HG03432 (cell line): Measurements from ENCODE around the gene COL20A1.

Source experiments
- ATAC-seq: cut with Tn5 transposase; IDR thresholded peaks from one replicate; pipeline ENCODE4 v1.9.1; 2021; ENCODE audit warnings: mild to moderate bottlenecking, moderate library complexity; ENCODE audit not compliant: unreplicated experiment

Gene COL20A1

DNA sequence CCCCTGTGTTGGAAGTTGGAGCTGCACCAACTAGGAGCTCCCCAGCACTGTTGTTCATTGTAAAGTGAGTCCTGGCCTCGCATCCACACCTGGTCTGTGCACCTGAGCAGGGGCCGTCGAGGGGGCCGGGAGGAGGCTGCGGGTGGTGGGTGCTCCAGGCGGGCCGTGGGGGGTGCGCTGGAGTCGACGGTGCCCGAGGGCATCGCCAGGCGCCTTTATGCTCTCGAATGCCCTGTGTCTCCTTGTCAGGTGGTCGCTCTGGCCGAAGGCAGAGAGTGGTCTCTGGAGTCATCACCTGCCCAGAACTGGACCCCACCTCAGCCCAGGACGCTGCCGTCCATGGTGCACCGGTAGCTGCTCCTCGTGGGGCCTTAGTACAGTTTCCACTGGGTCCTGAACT lies 16.0 kb upstream of the COL20A1 start:
- ATAC-seq = no peak

DNA sequence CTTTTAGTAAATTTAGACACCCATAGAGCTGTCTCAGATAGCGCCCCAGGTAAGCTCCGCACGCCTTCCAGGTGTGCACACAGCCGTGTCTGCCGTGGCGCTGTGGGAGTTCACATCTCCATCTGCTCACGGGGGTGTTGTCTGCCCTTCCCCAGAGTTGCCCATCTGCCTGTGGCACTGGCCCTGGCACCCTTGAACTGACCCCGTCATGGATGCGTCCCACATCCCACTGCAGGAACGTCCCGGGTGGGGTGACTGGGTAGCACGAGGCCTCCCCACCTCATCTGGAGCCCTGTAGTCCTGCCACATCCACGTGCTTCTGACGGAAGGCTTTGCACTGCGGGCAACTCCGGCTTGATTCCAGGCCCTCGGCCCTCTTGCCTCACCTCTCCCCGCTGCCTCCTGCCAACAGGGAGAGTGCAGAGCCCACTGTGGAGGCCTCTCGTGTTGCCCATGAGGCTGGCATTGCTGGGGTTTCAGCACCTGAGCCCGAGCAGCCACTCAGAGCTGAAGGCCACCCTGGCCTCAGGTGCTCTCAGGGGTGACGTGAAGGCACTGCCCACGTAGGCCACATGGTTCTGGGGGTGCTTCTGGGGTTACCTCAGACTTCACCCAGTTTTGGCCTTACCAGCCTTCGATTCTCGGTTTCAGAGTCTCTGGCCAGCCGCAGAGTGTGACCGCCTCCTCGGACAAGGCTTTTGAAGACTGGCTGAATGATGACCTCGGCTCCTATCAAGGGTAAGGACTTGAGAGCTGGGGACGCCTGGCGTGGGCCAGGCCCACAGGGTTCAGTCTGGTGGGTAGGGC lies 15.3 kb upstream of the COL20A1 start:
- no peak for ATAC-seq

DNA sequence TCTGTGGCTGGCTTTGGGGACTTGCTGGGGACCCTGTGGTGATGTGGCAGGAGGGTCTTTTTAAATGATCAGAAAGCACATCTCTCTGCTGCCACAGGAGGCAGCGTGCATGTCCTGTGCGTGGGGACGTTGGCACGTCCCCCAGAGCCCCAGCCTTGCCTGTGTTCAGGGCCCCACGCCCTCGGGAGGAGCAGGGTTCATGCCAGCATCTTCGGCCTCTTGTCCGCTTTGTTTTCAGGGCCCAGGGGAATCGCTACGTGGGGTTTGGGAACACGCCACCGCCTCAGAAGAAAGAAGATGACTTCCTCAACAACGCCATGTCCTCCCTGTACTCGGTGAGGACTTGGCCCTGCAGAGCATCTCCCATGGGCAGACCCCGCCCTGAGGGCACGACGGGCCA lies 14.3 kb upstream of the COL20A1 start:
- ATAC-seq = no peak

DNA sequence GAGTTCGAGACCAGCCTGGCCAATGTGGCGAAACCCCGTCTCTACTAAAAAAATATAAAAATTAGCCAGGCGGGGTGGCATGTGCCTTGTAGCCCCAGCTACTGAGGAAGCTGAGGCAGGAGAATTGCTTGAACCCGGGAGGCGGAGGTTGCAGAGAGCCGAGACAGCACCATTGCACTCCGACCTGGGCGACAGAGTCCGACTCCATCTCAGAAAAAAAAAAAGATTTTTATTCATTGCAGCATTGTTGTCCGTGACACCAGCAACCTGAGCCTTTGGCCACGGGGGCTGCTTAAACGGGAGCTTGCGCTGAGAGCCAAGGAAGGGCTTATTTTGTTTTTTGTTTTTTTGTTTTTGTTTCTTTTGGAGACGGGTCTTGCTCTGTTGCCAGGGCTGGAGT lies 13.1 kb upstream of the COL20A1 start:
- ATAC-seq = no peak

DNA sequence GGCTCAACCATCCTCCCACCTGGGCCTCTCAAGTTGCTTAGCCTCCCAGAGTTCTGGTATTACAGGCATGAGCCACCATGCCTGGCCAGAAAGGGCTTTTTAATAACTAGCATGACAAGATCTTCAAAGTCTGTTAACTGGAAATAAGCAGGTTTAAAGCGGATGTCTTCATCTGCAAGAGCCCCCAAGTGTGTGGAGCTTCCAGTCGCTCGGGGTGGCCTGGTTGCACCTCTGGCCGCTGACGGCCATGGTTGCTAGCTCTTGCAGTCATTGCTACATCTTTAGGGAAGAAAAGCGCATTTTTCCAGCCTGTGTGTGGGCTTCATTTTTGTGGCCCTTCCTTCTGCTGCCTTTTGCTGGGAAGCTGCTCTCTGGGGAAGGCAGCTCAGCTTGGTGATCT lies 12.6 kb upstream of the COL20A1 start:
- ATAC-seq = no peak

DNA sequence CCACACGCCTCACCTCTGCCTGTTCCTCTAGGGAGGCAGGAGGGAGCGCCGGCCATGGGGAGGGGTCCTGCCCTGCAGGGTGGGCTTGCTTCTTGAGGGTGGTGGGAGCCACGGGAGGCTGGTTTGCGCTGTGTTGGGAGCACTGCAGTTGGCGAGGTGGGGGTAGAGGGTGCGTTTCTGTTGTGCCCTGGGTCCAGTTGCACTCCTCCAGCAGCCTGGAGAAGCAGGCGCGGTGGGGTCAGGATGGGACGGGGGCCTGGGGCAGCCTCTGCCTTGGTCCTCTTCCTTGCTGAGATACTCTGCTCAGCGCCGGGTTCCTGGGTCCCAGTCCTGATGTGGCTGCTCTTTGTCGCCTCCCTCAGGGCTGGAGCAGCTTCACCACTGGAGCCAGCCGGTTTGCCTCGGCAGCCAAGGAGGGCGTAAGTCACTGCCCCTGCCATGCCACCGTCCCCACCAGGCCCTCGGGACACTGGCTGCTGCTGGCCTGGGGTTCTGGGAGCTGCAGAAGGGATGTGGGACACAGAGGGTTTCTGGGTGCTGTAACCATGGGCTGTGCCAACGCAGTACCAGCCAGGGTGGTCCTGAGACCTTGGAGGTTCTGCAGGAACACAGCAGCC lies 11.9 kb upstream of the COL20A1 start:
- no peak for ATAC-seq

DNA sequence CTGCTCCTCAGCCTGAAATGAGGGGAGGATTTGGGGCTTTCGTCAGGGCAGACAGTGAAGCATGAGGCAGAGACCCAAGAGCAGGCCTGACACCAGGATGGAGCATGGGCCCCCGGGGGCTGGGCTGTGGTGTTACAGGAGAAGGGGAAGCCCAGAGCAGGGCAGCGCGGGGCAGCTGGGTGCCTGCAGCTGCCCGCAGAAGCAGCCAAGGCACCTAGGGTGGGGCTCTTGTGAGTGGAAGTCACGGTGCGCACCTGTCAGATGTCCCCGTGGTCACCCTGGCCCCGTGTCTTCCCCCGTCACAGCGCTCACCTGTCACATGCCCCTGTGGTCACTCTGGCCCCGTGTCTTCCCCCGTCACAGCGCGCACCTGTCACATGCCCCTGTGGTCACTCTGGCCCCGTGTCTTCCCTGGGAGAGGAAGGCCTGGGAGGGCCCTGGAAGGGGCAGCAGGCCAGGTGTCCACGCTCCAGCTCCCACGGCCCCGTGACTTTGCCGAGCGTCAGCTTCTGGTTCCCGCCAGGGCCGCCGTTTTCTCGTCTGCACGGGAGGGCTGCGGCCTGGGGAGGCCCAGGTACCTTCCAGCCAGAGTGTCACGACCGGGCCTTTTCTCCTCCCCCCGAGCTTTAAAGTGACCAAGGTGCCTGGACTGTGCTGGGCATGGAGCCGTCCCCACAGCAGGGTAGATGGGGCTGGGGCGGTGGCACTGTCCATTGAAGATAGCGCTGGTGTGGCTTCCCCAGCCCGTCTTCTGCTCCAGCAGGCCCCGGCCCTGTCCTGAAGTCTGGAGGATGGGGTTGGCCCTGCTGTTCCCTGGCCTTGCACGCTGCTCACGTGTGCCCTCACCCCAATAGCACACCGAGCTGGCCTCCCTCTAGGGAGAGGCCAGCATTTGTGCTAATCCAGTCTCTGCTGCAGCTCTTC lies 11.0 kb upstream of the COL20A1 start:
- no peak for ATAC-seq

DNA sequence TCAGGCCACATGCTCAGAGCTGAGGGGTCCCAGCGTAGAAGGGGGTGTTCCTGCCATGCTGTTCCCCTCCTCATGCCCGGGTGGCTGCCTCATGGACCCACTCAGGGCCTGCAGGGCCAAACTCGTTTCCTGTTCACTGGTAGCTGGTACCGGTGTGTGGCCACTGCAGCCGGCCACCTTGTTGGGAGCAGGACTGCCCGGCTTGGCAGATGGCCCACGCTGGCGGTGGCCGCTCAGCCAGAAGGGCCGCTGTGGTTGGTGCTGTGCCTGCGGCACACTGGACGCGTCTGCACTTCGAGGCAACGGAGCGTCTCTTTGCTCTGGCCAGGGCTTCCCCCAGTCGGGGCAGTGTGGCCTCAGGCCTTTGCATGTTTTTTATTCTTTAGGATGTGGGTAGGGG lies 10.0 kb upstream of the COL20A1 start:
- ATAC-seq = no peak

DNA sequence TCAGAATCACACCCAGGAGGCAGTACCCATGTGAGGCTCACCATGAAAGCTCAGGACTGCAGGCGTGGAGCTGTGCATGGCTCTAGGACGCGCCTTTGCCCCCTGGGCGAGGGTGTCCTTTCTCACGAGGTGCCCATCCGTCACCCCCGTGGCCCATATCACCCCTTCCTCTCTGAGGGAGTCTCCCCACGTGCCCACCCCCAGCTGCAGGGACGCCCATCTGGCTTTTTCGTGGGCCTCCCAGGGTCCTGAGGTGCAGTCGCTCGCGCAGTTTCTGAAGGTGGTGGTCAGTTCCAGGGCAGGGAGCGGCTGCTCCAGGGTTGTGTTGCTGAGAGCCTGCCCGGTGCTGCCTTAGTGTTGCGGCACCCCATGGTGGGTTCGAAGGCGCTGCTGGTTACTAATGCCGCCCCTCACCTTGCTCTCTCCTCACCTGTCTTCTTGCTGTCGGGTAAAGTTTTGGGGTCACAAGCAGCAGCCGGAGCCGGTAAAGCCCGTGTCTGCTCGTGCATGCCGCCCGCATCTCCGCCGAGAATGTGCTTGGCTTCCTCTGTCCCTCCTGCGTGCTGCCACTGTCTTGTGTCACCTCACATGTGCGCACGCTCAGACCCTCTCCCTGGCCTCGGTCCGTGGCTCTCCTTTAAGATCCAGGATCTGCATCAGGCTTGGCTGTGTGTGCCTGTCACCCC lies 9.4 kb upstream of the COL20A1 start:
- ATAC-seq = no peak

DNA sequence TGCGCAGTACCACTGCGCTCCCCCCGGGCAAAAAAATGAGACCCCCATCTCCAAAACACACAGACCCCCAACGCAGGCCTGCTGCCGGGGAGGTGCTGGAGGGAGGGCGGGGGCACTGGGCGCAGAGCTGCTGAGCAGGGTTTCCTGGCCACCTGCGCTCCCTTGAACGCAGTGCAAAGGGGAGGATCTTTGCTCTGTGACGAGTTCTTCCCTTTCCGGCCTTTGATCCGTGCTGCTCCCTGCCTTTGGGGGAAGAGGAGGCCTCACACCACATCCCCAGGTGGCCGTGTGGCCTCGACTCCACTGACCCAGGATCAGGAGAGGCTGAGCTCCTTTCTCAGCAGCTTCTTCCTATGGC lies 8.9 kb upstream of the COL20A1 start:
- no peak for ATAC-seq

DNA sequence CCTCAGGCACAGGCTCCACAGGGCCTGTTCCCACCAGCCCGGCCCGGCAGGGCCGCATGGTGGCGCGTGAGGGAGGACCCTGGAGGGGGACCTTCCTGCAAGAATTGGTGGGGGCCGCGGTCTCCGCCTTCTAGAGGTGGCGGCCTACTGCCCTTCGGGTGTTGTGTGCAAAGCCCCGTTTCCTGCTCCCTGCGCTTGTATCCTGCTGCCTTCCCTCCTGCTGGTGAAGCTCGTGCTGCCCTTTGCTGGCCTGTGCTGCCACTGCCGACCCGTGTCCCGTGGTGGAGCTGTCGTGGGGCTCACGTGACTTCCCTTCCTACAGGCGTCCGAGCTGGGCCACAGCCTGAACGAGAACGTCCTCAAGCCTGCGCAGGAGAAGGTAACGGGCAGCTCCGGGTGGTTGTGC lies 8.4 kb upstream of the COL20A1 start:
- no peak for ATAC-seq

DNA sequence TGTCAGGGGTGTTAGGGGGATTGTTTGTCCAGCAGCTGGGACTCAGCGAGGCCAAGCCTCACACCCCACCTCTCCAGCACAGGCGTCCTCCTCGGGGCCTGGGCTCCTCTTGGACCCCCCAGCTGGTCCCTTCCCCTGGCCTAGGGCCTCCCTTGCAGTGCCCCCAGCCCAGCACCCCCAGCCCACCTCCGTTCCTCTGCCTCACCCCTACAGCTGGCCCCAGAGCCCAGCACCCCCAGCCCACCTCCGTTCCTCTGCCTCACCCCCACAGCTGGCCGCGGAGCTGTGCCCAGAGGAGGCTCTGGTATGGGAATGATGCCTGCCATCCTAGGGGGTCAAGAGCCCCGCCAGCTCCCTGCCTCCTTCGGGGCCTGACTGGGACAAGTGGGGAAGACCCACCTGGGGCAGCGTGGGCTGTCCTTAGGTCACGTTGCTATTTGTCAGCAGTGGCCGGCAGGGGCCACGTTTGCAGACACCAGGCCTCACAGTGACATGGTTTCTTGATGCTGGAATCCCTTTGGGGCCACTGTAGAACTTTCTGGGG lies 7.9 kb upstream of the COL20A1 start:
- no peak for ATAC-seq

DNA sequence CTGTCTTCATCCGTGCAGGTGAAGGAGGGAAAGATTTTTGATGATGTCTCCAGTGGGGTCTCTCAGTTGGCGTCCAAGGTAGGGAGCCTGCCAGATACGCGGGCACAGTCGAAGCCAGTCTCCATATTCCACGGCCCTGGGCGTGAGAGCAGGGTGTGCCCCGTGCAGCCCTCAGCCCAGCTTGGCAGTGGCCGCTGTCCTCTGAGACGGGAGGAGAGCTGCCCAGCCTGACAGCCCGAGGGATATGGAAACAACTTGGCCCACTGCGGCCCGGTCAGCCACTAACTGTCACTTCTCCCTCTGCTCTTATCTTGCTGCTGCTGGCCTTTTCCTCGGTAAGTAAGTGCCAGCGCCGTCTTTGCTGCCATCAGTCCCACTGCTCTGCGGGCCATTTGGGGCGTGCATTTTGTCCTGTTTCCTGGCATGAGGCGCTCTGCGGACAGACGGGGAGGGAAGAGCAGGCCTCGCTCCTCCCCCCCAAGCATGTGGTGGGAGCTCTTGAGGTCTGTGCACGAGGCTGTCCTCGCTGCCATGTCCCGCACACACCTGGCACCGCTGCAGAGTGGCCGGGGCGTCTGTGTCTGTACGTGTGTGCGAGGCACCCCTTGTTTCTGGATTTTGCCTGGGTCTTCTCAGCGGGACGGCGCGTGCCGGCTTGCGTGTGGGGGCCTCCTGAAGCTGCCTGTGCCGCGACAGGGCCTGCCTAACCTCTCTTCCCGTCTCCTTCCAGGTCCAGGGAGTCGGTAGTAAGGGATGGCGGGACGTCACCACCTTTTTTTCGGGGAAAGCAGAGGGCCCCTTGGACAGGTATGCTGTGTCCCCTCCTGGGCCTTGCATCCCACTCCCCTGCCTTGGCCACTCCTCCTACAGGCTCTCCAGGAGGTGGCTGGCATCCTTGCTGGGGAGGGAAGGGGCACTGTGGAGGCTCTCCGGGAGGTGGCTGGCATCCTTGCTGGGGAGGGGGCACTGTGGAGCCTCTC lies 7.1 kb upstream of the COL20A1 start:
- ATAC-seq = no peak

DNA sequence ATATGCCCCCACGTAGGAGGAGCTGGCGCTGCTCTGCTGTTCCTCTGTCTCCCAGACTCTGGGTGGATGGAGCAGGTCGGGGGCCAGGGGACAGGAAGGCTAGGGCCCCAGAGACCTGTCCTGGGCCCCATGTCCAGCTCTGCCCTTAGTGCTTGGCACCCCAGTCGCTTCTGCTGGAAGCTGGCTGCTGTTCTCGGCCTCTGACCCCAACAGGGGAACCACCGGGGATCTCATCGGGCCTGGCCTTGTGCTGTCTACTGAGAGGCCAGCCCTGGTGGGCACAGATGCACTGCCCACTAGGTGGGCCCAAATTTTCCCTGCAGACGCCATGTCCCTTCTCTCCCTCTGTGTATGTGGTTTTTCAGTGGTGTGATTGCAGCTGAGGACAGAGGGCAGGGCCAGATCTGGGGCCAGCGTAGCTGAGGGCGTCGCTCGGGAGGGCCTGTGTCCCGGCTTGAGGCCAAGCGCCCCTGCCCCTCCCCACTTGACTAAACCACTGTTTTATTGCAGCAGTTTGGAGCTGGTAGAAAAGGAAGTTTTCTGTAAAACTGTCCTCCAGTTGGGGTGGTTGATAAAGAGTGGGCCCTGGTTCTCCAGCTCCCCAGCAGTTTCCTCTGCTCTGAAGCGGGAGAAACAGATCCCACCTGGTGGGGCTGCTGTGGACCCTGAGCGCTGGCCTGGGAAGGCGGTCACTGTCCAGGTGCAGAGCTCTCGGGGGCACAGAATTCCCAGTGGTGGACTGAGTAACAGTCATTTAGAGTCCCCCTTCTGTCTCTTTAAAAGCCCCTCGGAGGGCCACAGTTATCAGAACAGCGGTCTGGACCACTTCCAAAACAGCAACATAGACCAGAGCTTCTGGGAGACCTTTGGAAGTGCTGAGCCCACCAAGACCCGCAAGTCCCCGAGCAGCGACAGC lies 5.9 kb upstream of the COL20A1 start:
- ATAC-seq = no peak

DNA sequence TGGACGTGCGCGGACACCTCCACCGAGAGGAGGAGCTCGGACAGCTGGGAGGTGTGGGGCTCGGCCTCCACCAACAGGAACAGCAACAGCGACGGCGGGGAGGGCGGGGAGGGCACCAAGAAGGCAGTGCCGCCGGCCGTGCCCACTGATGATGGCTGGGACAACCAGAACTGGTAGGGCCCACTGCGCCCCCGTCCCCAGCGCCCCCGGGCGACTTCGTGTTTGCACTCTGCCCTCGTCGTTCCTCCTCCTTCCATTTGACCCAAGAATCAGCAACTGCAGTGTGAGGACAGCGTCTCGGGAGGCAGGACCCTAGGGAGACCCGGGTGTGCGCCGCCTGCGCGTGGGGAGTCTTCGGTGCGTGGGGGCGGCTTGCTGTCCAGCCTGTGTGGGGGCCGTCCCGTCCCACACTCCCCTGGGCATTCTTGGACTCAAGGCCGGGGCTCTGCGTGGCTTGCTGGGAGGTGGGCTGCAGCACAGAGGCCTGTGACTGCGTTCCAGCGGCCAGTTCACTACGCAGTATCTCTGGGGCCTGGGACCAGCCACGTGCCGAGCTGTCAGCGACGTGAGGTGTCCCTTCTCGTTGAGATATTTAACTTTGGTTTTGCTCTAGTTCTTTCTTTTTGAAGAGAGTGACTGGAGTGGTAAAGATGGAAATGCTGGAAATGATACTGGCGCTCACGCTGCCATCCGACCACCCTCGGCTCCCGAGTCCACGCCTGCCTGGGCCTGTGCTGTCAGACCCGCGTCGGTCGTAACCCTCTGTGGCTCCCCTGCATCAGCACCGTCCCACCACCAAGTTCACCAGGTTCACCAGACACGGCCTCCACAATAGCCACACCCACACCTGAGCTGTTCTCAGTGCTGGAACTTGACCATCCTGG lies 5.0 kb upstream of the COL20A1 start:
- ATAC-seq = no peak

DNA sequence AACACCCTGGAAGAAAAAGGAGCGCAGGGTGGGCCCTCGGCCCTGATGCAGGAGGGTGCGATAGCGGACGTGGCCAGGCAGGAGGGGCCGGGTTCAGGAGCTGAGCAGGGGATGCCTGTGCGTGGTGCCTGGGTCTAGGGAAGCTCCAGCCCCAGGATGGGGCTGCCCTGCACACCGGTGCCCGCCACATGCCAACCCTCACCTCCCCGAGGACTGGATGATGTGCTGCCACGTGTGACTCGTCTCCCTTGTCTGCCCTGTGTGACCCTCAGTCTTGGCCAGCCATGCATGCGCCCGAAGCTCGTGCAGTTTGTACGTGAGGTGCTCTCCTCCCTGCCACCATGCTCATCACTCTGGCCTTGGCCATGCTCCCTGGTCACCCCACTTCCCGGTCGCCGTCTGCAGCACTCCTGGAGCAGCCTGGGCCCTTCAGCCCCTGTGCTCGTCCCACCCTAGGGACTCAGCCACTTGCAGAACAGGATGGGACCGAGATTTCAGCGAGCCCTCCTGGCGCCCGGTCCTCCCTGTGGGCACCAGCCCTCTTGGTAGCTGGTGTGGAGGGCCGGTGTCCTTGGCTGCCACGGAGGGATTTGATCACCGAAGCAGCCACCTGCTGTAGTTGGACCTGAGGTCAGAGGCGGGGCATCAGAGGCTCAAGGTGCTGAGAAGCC lies 4.3 kb upstream of the COL20A1 start:
- no peak for ATAC-seq
